Liver (tissue), 3 donors: Measurements from ENCODE around the gene PARD3.

ENCODE experiments used
- EGR1 ChIP-seq, 2 donors: IDR thresholded peaks; 2 replicates each; pipeline ENCODE4 v1.6.1; 2016 to 2018; ENCODE audit warnings: antibody characterized with exemption in 2 of 2, low read depth in 2 of 2
- FOXA1 ChIP-seq: IDR thresholded peaks from 2 replicates; pipeline ENCODE4 v1.6.1; 2016; ENCODE audit warnings: antibody characterized with exemption
- FOXA2 ChIP-seq: IDR thresholded peaks from 2 replicates; pipeline ENCODE4 v1.6.1; 2016; ENCODE audit warnings: antibody characterized with exemption
- GABPA ChIP-seq, 2 donors: IDR thresholded peaks in 1 of 2; conservative IDR thresholded peaks in 1 of 2; 2 replicates each; pipeline ENCODE4 v1.6.1; 2016; ENCODE audit warnings: antibody characterized with exemption in 2 of 2, mild to moderate bottlenecking in 1 of 2, moderate library complexity in 1 of 2
- HNF4A ChIP-seq, 2 donors: conservative IDR thresholded peaks; 2 replicates each; pipeline ENCODE4 v1.6.1; 2016; ENCODE audit warnings: antibody characterized with exemption in 2 of 2, mild to moderate bottlenecking in 2 of 2
- JUND ChIP-seq, 2 donors: IDR thresholded peaks; 2 replicates each; pipeline ENCODE4 v1.6.1; 2016; ENCODE audit warnings: antibody characterized with exemption in 2 of 2
- RAD21 ChIP-seq, 2 donors: IDR thresholded peaks; 2 replicates each; pipeline ENCODE4 v1.6.1; 2016; ENCODE audit warnings: antibody characterized with exemption in 2 of 2, mild to moderate bottlenecking in 2 of 2
- SP1 ChIP-seq: IDR thresholded peaks from 2 replicates; pipeline ENCODE4 v1.6.1; 2018; ENCODE audit warnings: antibody characterized with exemption, mild to moderate bottlenecking
- TAF1 ChIP-seq: conservative IDR thresholded peaks from 2 replicates; pipeline ENCODE4 v1.6.1; 2016; ENCODE audit warnings: antibody characterized with exemption, mild to moderate bottlenecking
- YY1 ChIP-seq: IDR thresholded peaks from 2 replicates; pipeline ENCODE4 v1.6.1; 2016; ENCODE audit warnings: antibody characterized with exemption, mild to moderate bottlenecking
- TF ChIP-seq, protein P1 (sequence below): fragments of 150-350 bp; IDR thresholded peaks from 2 replicates; pipeline ENCODE4 v1.5.1; 2017; ENCODE audit warnings: improper control_type of control experiment, low read depth, low read length; ENCODE audit not compliant: missing input control
- TF ChIP-seq, protein P2 (sequence below): IDR thresholded peaks from 2 replicates; pipeline ENCODE4 v1.6.1; 2016; ENCODE audit warnings: antibody characterized with exemption
- TF ChIP-seq, protein P3 (sequence below): IDR thresholded peaks from 2 replicates; pipeline ENCODE4 v1.6.1; 2016; ENCODE audit warnings: antibody characterized with exemption
- TF ChIP-seq, protein P4 (sequence below): IDR thresholded peaks from 2 replicates; pipeline ENCODE4 v1.6.1; 2016; ENCODE audit warnings: antibody characterized with exemption, mild to moderate bottlenecking
- donor health status: healthy.
- donor health status: healthy.

DNA sequence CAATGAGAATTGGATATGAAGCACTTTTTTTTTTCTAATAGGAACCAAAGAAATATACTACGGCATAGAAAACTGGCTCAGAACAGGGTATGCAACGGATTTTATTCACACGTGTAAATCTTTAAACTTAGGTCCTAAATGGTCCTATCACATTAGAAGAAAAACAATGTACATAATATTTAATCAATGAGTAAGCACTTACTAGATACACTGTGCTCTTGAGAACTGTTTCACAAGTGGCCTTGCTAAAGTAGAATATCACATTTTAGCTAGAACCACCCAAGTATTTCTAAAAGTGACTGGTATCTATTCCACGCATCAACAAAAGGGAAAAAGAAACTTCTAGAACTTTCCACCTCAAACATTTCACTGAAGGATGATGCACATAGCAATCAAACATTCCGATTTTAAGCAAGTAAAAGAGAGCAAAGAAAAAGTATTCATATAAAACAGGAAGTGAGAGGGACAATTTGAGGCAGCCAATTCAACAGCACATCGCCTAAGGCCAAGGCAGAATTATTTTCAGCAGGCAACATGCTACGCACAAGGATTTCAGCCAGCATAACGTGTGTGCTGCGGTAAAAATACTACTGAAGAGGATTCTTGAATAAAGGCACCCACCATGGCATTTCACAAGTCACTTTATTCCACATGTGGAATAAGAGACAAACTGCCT, 55.8 kb downstream of the PARD3 start:
- TF ChIP-seq, protein P1, sequence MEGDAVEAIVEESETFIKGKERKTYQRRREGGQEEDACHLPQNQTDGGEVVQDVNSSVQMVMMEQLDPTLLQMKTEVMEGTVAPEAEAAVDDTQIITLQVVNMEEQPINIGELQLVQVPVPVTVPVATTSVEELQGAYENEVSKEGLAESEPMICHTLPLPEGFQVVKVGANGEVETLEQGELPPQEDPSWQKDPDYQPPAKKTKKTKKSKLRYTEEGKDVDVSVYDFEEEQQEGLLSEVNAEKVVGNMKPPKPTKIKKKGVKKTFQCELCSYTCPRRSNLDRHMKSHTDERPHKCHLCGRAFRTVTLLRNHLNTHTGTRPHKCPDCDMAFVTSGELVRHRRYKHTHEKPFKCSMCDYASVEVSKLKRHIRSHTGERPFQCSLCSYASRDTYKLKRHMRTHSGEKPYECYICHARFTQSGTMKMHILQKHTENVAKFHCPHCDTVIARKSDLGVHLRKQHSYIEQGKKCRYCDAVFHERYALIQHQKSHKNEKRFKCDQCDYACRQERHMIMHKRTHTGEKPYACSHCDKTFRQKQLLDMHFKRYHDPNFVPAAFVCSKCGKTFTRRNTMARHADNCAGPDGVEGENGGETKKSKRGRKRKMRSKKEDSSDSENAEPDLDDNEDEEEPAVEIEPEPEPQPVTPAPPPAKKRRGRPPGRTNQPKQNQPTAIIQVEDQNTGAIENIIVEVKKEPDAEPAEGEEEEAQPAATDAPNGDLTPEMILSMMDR, result no peak
- TF ChIP-seq, protein P2, sequence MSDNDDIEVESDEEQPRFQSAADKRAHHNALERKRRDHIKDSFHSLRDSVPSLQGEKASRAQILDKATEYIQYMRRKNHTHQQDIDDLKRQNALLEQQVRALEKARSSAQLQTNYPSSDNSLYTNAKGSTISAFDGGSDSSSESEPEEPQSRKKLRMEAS, result no peak
- TF ChIP-seq RAD21 (IDR thresholded peaks at IDR 0.05), result no peak
- TF ChIP-seq JUND (IDR thresholded peaks at IDR 0.05), result no peak
- no peak for TF ChIP-seq TAF1
- TF ChIP-seq EGR1 (IDR thresholded peaks at IDR 0.05; ENCODE audit: low read depth in 2 of 2), result no peak
- TF ChIP-seq GABPA (IDR thresholded peaks at IDR 0.05 in 1 of 2, conservative IDR thresholded peaks at IDR 0.05 in 1 of 2), result no peak
- TF ChIP-seq, protein P3, sequence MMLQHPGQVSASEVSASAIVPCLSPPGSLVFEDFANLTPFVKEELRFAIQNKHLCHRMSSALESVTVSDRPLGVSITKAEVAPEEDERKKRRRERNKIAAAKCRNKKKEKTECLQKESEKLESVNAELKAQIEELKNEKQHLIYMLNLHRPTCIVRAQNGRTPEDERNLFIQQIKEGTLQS, result no peak
- TF ChIP-seq, protein P4, sequence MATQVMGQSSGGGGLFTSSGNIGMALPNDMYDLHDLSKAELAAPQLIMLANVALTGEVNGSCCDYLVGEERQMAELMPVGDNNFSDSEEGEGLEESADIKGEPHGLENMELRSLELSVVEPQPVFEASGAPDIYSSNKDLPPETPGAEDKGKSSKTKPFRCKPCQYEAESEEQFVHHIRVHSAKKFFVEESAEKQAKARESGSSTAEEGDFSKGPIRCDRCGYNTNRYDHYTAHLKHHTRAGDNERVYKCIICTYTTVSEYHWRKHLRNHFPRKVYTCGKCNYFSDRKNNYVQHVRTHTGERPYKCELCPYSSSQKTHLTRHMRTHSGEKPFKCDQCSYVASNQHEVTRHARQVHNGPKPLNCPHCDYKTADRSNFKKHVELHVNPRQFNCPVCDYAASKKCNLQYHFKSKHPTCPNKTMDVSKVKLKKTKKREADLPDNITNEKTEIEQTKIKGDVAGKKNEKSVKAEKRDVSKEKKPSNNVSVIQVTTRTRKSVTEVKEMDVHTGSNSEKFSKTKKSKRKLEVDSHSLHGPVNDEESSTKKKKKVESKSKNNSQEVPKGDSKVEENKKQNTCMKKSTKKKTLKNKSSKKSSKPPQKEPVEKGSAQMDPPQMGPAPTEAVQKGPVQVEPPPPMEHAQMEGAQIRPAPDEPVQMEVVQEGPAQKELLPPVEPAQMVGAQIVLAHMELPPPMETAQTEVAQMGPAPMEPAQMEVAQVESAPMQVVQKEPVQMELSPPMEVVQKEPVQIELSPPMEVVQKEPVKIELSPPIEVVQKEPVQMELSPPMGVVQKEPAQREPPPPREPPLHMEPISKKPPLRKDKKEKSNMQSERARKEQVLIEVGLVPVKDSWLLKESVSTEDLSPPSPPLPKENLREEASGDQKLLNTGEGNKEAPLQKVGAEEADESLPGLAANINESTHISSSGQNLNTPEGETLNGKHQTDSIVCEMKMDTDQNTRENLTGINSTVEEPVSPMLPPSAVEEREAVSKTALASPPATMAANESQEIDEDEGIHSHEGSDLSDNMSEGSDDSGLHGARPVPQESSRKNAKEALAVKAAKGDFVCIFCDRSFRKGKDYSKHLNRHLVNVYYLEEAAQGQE, result no peak
- no peak for TF ChIP-seq SP1
- TF ChIP-seq FOXA2, result no peak
- no peak for TF ChIP-seq YY1
- TF ChIP-seq FOXA1, result no peak
- TF ChIP-seq HNF4A (conservative IDR thresholded peaks at IDR 0.05), result no peak
